ENCODE measurements around the gene PNO1. TPM values are rescaled to one million over a fixed set of nuclear protein-coding genes. Genes with fewer than 3 reads are reported as not detected.
A peak's percentile ranks its signal among the peaks of the same experiment; 100 is the strongest.

Gene PNO1
- total and polyA plus RNA-seq, 7 experiments from 2014 or later = 11.0 to 31.0 (median 17.7) TPM

DNA sequence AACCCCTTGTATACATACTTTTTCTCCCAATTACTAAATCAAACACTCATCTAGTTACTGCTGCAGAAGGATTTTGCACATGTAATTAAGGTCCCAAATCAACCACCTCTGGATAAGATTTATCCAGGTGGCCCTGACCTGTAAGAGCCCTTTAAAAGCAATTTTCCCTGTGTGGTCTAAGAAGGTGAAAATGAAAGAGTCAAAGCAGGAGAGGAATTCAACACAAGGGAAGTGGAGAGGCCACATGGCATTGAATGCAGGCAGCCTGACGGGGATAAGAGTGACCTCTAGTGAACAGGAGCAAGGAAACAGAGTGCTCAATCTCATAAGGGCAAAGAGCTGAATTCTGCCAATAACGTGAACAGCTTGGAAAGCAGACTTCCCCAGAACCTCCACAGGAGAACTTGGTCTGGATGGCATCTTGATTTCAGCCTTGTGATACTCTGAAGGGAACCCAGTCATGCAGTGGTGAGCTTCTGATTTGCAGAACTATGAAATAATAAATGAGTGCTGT is 67.5 kb downstream of the PNO1 start:
- ATAC-seq (peak; percentile 86), DNase-seq (peak in 3 of 9 donors; percentile 14 to 27 (median 23))
- Mint-ChIP-seq H3K27me3 (no peaks in the 10 kb centered on the region), H3K27ac (peak overlapping the region in 8 of 9 donors; percentile 5 to 61 (median 24)), H3K4me3 (peak overlapping the region in 9 of 10 donors; percentile 4 to 66 (median 52)), H3K9me3 (peaks cover 0 to 4% (median 0%) of the 10 kb centered on the region in 11 donors), H3K36me3 (peaks cover 0 to 23% (median 13%) of the 10 kb centered on the region in 5 donors), H3K4me1 (peaks cover 71 to 100% (median 98%) of the 10 kb centered on the region in 7 donors)
- intact Hi-C loops (cut with micrococcal nuclease) = loop anchor here (1.0 to 2.0 kb wide), 6 partner anchors 12 to 103 kb away; no protein-coding TSS in a partner anchor
- Histone ChIP-seq H3K27ac (ENCODE audit: low read depth, low read length) (no peak overlapping the region), H3K36me3 (ENCODE audit: control insufficient read depth in 2 of 3, insufficient read depth in 3 of 3, low read length in 3 of 3) (no peaks in the 10 kb centered on the region), H3K4me3 (ENCODE audit: low read length) (no peak overlapping the region), H3K4me1 (ENCODE audit: control insufficient read depth in 2 of 2, insufficient read depth in 2 of 2, low read length in 2 of 2) (peaks cover 20 to 41% of the 10 kb centered on the region in 2 donors), H3K27me3 (ENCODE audit: control insufficient read depth in 2 of 2, insufficient read depth in 2 of 2, low read length in 2 of 2) (no peaks in the 10 kb centered on the region), H3K9me3 (ENCODE audit: control insufficient read depth in 2 of 3, low read length in 3 of 3) (no peaks in the 10 kb centered on the region)
- ChIA-PET CTCF (interaction anchor here (0.6 to 1.1 kb wide), 4 partner anchors 17 to 29 kb away, joined by 3 to 4 read pairs (median 4); no protein-coding TSS in a partner anchor), POLR2A (interaction anchor here (0.6 kb wide), 1 partner anchor 24 kb away, joined by 5 read pairs; no protein-coding TSS in a partner anchor)

Other genes starting within 250 kb of the PNO1 start
- gene C1D, start 94.9 kb upstream of the PNO1 start, total RNA-seq = 10 to 100 TPM; 13.2 to 24.4 (median 15.7) TPM
- gene C1D, start 94.9 kb upstream of the PNO1 start, polyA plus RNA-seq = 10 to 100 TPM; 22.5 to 57.2 TPM
- 10 to 100 TPM; 54.1 to 78.2 (median 70.0) TPM for gene PPP3R1, start 94.6 kb downstream of the PNO1 start, total RNA-seq
- 1 to 10 TPM; 2.6 to 7.2 TPM for gene PPP3R1, start 94.6 kb downstream of the PNO1 start, polyA plus RNA-seq
- gene CNRIP1, start 162.1 kb downstream of the PNO1 start, total RNA-seq = under 1 TPM in 3 of 5 experiments, not detected in 2; 0.19 to 0.78 (median 0.38) TPM
- not detected for gene CNRIP1, start 162.1 kb downstream of the PNO1 start, polyA plus RNA-seq
- gene PLEK, start 207.4 kb downstream of the PNO1 start, total RNA-seq = 100 to 1,000 TPM in 1 of 5 experiments, 10 to 100 TPM in 1, 1 to 10 TPM in 3; 1.2 to 210 (median 3.9) TPM
- under 1 TPM; 0.37 to 0.79 TPM for gene PLEK, start 207.4 kb downstream of the PNO1 start, polyA plus RNA-seq

Measured in naive thymus-derived CD4-positive, alpha-beta T cell (primary cell).